Spleen (tissue), 11 donors: ENCODE data around the gene DUSP2. TPM values are rescaled to one million over a fixed set of nuclear protein-coding genes. Genes with fewer than 3 reads are reported as not detected.

Experiments used
- DNase-seq: peaks from one replicate; pipeline ENCODE4 v3.0.0-alpha.2; 2020
- H3K27ac ChIP-seq, 8 donors: fragments of 200-600 bp; sonication (generic) in 7 of 8; 1 replicate in 4 of 8; 2 replicates in 4 of 8; pipeline versions ENCODE4 v1.5.0 to v1.8.0; 2016 to 2021; ENCODE audit warnings: inconsistent platforms in 4 of 8, mild to moderate bottlenecking in 4 of 8, moderate library complexity in 1 of 8
- H3K27me3 ChIP-seq, 7 donors: fragments of 200-600 bp; sonication (generic) in 6 of 7; replicated peaks in 1 of 7; 1 replicate in 4 of 7; 2 replicates in 3 of 7; pipeline versions ENCODE4 v1.5.0 to v1.8.0; 2016 to 2021; ENCODE audit warnings: inconsistent platforms in 3 of 7, mild to moderate bottlenecking in 1 of 7
- H3K36me3 ChIP-seq, 6 donors: fragments of 200-600 bp; sonication (generic) in 5 of 6; 1 replicate in 4 of 6; 2 replicates in 2 of 6; pipeline versions ENCODE4 v1.5.0 to v1.8.0; 2016 to 2021; ENCODE audit warnings: inconsistent platforms in 2 of 6
- H3K4me1 ChIP-seq, 6 donors: fragments of 200-600 bp; sonication (generic) in 5 of 6; 1 replicate in 3 of 6; 2 replicates in 3 of 6; pipeline versions ENCODE4 v1.5.0 to v1.8.0; 2016 to 2021; ENCODE audit warnings: inconsistent platforms in 3 of 6
- H3K4me3 ChIP-seq, 8 donors: fragments of 200-600 bp; sonication (generic) in 7 of 8; 1 replicate in 4 of 8; 2 replicates in 4 of 8; pipeline versions ENCODE4 v1.5.0 to v1.8.0; 2016 to 2021; ENCODE audit warnings: inconsistent platforms in 4 of 8, mild to moderate bottlenecking in 4 of 8, moderate library complexity in 2 of 8
- H3K9me3 ChIP-seq, 8 donors: fragments of 200-600 bp; sonication (generic) in 7 of 8; 1 replicate in 4 of 8; 2 replicates in 4 of 8; pipeline versions ENCODE4 v1.5.0 to v1.8.0; 2016 to 2021; ENCODE audit warnings: inconsistent platforms in 4 of 8
- CTCF ChIP-seq, 11 experiments: fragments of 200-600 bp in 7 of 11; fragments of 450-650 bp in 4 of 11; sonication (generic) in 4 of 11; IDR thresholded peaks in 8 of 11; conservative IDR thresholded peaks in 3 of 11; 1 replicate in 7 of 11; 2 replicates in 4 of 11; pipeline versions ENCODE4 v1.4.0 to v1.8.0; 2016 to 2021; ENCODE audit warnings: antibody characterized with exemption in 11 of 11, inconsistent platforms in 4 of 11, mild to moderate bottlenecking in 1 of 11
- POLR2A ChIP-seq, 3 donors: fragments of 450-650 bp; IDR thresholded peaks; one replicate each; pipeline ENCODE4 v1.5.1; 2017; ENCODE audit warnings: antibody characterized with exemption in 3 of 3, mild to moderate bottlenecking in 1 of 3
- POLR2AphosphoS5 ChIP-seq, 3 donors: sonication (generic); formaldehyde crosslinking; IDR thresholded peaks; one replicate each; pipeline ENCODE4 v1.5.1; 2017; ENCODE audit warnings: antibody characterized with exemption in 3 of 3
- WGBS, 5 donors: extraction: QIAGEN DNeasy Blood & Tissue Kit in 3 of 5; methylation state at CpG; one replicate each; pipeline versions ENCODE4 v1.1.5 to v1.1.7; 2013 to 2018; 5-methylcytosine and 5-hydroxymethylcytosine counted together
- intact Hi-C: fragments of 100-400 bp; cut with DNase I; formaldehyde crosslinking; loops from one replicate; pipeline ENCODE4 v1.15.0; 2023; ENCODE audit warnings: low total_unique reads
- polyA plus RNA-seq, 3 donors: library from polyadenylated mRNA; stranded (reverse); fragments of 200-250 nt; gene quantifications; one replicate each; pipeline ENCODE4 v1.2.1, GENCODE V29; 2013
- total RNA-seq, 7 donors: library from RNA; depleted of rRNA in 3 of 7; stranded (reverse); fragments of >200 nt in 3 of 7; fragmentation: NEBNext Ultra II Directional in 4 of 7; extraction: Animal tissue kit (Norgen Biotek cat#: 25700) in 4 of 7; gene quantifications; one replicate each; pipeline versions ENCODE4 v1.1.0 to v1.2.1, GENCODE V29; 2016 to 2021
- donor health status: healthy with polysubstance abuse.
- donor health status: DM: no; HTN: no; CAD: no; lungs with moderate emphysema.
- donor health status: DM: no; HTN: no; CAD: no.
- donor health status: Bipolar disorder and iron deficiency.
- donor health status: healthy.
- donor health status: DM: no; HTN: no; CAD: no.
- donor health status: DM: yes; HTN: yes; CAD: no.

Gene DUSP2
- total and polyA plus RNA-seq, 10 donors, result 24.2 to 88.0 (median 46.3) TPM

GRCh38 chr2:96157649-96158553 is 12.7 kb upstream of the DUSP2 start:
- peaks cover 0 to 8% (median 0%) of the 10 kb centered on the region in 8 donors for H3K9me3 ChIP-seq
- intact Hi-C loops, result no loop called here
- WGBS, 5 donors, result 30 to 45% (median 40%) methylated on average over 17 to 19 of the region's 19 CpGs
- peak overlapping the region in 1 of 8 donors; percentile 39 for H3K4me3 ChIP-seq
- peaks cover 23 to 74% (median 58%) of the 10 kb centered on the region in 6 donors for H3K4me1 ChIP-seq
- peak; percentile 90 for DNase-seq
- no peaks in the 10 kb centered on the region for H3K27me3 ChIP-seq
- H3K36me3 ChIP-seq, result no peaks in the 10 kb centered on the region
- no peak for TF ChIP-seq POLR2A (IDR thresholded peaks at IDR 0.05)
- peak; percentile 63 to 79 (median 78) for TF ChIP-seq POLR2AphosphoS5 (IDR thresholded peaks at IDR 0.05)
- H3K27ac ChIP-seq, result peak overlapping the region in 6 of 8 donors; percentile 36 to 93 (median 70)

GRCh38 chr2:96156926-96157648 is 11.8 kb upstream of the DUSP2 start:
- H3K4me1 ChIP-seq, result peaks cover 23 to 74% (median 51%) of the 10 kb centered on the region in 6 donors
- peak overlapping the region in 5 of 8 donors; percentile 36 to 93 (median 75) for H3K27ac ChIP-seq
- TF ChIP-seq CTCF (IDR thresholded peaks at IDR 0.05 in 8 of 11, conservative IDR thresholded peaks at IDR 0.05 in 3 of 11) (no peak), POLR2AphosphoS5 (IDR thresholded peaks at IDR 0.05) (peak; percentile 9 to 68 (median 35)), POLR2A (IDR thresholded peaks at IDR 0.05) (no peak)
- peak; percentile 80 for DNase-seq
- H3K9me3 ChIP-seq, result peaks cover 0 to 8% (median 0%) of the 10 kb centered on the region in 8 donors
- intact Hi-C loops, result no loop called here
- H3K27me3 ChIP-seq, result no peaks in the 10 kb centered on the region
- WGBS, 5 donors, result 63 to 86% (median 78%) methylated on average over 5 of the region's 5 CpGs
- no peaks in the 10 kb centered on the region for H3K36me3 ChIP-seq
- H3K4me3 ChIP-seq, result peak overlapping the region in 1 of 8 donors; percentile 39

GRCh38 chr2:96156011-96156820 is 11.0 kb upstream of the DUSP2 start:
- intact Hi-C loops, result no loop called here
- TF ChIP-seq POLR2A (IDR thresholded peaks at IDR 0.05) (no peak), POLR2AphosphoS5 (IDR thresholded peaks at IDR 0.05) (no peak), CTCF (IDR thresholded peaks at IDR 0.05 in 8 of 11, conservative IDR thresholded peaks at IDR 0.05 in 3 of 11) (no peak)
- Histone ChIP-seq H3K27ac (peak overlapping the region in 4 of 8 donors; percentile 65 to 93 (median 76)), H3K27me3 (no peaks in the 10 kb centered on the region), H3K36me3 (no peaks in the 10 kb centered on the region), H3K4me3 (no peak overlapping the region), H3K4me1 (peaks cover 23 to 74% (median 49%) of the 10 kb centered on the region in 6 donors), H3K9me3 (peaks cover 0 to 8% (median 0%) of the 10 kb centered on the region in 8 donors)
- WGBS, 5 donors, result 68 to 79% (median 74%) methylated on average over 10 of the region's 10 CpGs
- DNase-seq, result peak; percentile 65
